HepG2 (cell line): Measurements from ENCODE around the gene MYORG. TPM values are rescaled to one million over a fixed set of nuclear protein-coding genes. Genes with fewer than 3 reads are reported as not detected.

Experiments used
- AKAP8 ChIP-seq: sonication (generic); formaldehyde crosslinking; IDR thresholded peaks from 2 replicates; pipeline ENCODE4 v1.5.1; 2020; ENCODE audit warnings: mild to moderate bottlenecking, missing genetic modification reagents
- CREB3 ChIP-seq: sonication (generic); formaldehyde crosslinking; IDR thresholded peaks from 2 replicates; pipeline ENCODE4 v1.5.0; 2020; ENCODE audit warnings: missing genetic modification reagents
- DNMT1 ChIP-seq: sonication (generic); formaldehyde crosslinking; IDR thresholded peaks from 2 replicates; pipeline ENCODE4 v1.5.1; 2020; ENCODE audit warnings: mild to moderate bottlenecking, missing genetic modification reagents
- ETV5 ChIP-seq: IDR thresholded peaks from 2 replicates; pipeline ENCODE4 v1.6.1; 2018; ENCODE audit warnings: missing biosample characterization, missing genetic modification reagents, inconsistent platforms, borderline replicate concordance
- FOXC1 ChIP-seq: sonication (generic); formaldehyde crosslinking; IDR thresholded peaks from 2 replicates; pipeline ENCODE4 v1.8.0; 2022; ENCODE audit warnings: mild to moderate bottlenecking, missing genetic modification reagents, borderline replicate concordance
- KLF12 ChIP-seq: sonication (generic); formaldehyde crosslinking; IDR thresholded peaks from 2 replicates; pipeline ENCODE4 v1.4.0; 2020; ENCODE audit warnings: missing genetic modification reagents, borderline replicate concordance
- MLLT10 ChIP-seq: sonication (generic); formaldehyde crosslinking; IDR thresholded peaks from 2 replicates; pipeline ENCODE4 v1.4.0; 2020; ENCODE audit warnings: missing genetic modification reagents
- TEAD3 ChIP-seq: optimal IDR thresholded peaks from 2 replicates; pipeline ENCODE3; 2016; ENCODE audit warnings: borderline replicate concordance
- YEATS2 ChIP-seq: sonication (generic); formaldehyde crosslinking; IDR thresholded peaks from 2 replicates; pipeline ENCODE4 v1.4.0; 2020; ENCODE audit warnings: missing genetic modification reagents, borderline replicate concordance
- ZBTB4 ChIP-seq: sonication (generic); formaldehyde crosslinking; IDR thresholded peaks from 2 replicates; pipeline ENCODE4 v1.4.0; 2020; ENCODE audit warnings: missing genetic modification reagents, mild to moderate bottlenecking, borderline replicate concordance
- ZFP36 ChIP-seq: fragments of 150-350 bp; IDR thresholded peaks from 2 replicates; pipeline ENCODE4 v1.6.1; 2018; ENCODE audit warnings: borderline replicate concordance, low read length, low read depth; ENCODE audit not compliant: partially characterized antibody
- ZFP90 ChIP-seq: sonication (generic); formaldehyde crosslinking; IDR thresholded peaks from 2 replicates; pipeline ENCODE4 v1.8.0; 2022; ENCODE audit warnings: missing genetic modification reagents, mild to moderate bottlenecking, inconsistent platforms, borderline replicate concordance
- ZFP91 ChIP-seq: sonication (generic); formaldehyde crosslinking; IDR thresholded peaks from 2 replicates; pipeline ENCODE4 v1.9.0; 2022; ENCODE audit warnings: missing genetic modification reagents, mild to moderate bottlenecking, borderline replicate concordance
- ZMYM2 ChIP-seq: sonication (generic); formaldehyde crosslinking; IDR thresholded peaks from 2 replicates; pipeline ENCODE4 v1.8.0; 2022; ENCODE audit warnings: mild to moderate bottlenecking, missing genetic modification reagents
- ZNF34 ChIP-seq: sonication (generic); formaldehyde crosslinking; IDR thresholded peaks from 2 replicates; pipeline ENCODE4 v1.4.0; 2020; ENCODE audit warnings: mild to moderate bottlenecking, missing genetic modification reagents, borderline replicate concordance
- ZUFSP ChIP-seq: sonication (generic); formaldehyde crosslinking; IDR thresholded peaks from 2 replicates; pipeline ENCODE4 v1.9.0; 2021; ENCODE audit warnings: missing genetic modification reagents, mild to moderate bottlenecking, borderline replicate concordance
- polyA plus RNA-seq, 8 experiments: library from polyadenylated mRNA; depleted of rRNA in 3 of 8; stranded (reverse) in 7 of 8; unstranded in 1 of 8; fragments of >200 nt; fragmentation: Illumina TruSeq in 4 of 8; extraction: Trizol in 4 of 8; gene quantifications; 2 replicates each; pipeline versions ENCODE4 v1.2.1 to v1.2.3, GENCODE V29; 2011 to 2016; ENCODE audit warnings: low read depth in 4 of 8, missing spikeins in 1 of 8, mixed read lengths in 1 of 8; ENCODE audit not compliant: insufficient read depth in 1 of 8
- total RNA-seq, 5 experiments: library from RNA; depleted of rRNA; stranded (reverse); fragments of >200 nt; fragmentation: Illumina TruSeq; extraction: Trizol; gene quantifications; 2 replicates each; pipeline ENCODE4 v1.2.3, GENCODE V29; 2016; ENCODE audit warnings: low read depth in 1 of 5
- TF ChIP-seq, protein P1 (sequence below): sonication (generic); formaldehyde crosslinking; IDR thresholded peaks from 2 replicates; pipeline ENCODE4 v1.8.1; 2023; ENCODE audit warnings: mild to moderate bottlenecking, moderate library complexity, missing genetic modification reagents
- TF ChIP-seq, protein P2 (sequence below): IDR thresholded peaks from 2 replicates; pipeline ENCODE4 v1.6.1; 2018; ENCODE audit warnings: missing genetic modification reagents

MYORG gene
- total and polyA plus RNA-seq, 2 of the 13 experiments (the other 11 are each of a cell fraction or from before 2014, with no cell fraction given): 11.1 to 22.4 TPM

GRCh38 chr9:34374905-34375552 is 1.7 kb downstream of the MYORG start (continued):
- TF ChIP-seq ETV5 (CRISPR knock-in tag): peak; percentile 44; the same call in 1 of the 2 replicates
- TF ChIP-seq ZBTB4 (CRISPR knock-in tag): no peak
- TF ChIP-seq ZFP90 (CRISPR knock-in tag): no peak
- no peak for TF ChIP-seq AKAP8 (CRISPR knock-in tag)
- no peak for TF ChIP-seq DNMT1
- 0 out of 2 replicates have a peak, but pooled peaks have one; percentile 23 for TF ChIP-seq ZMYM2 (CRISPR knock-in tag)
- no peak for TF ChIP-seq CREB3
- TF ChIP-seq YEATS2: peak; percentile 49; the same call in 1 of the 2 replicates
- TF ChIP-seq KLF12 (CRISPR knock-in tag): no peak
- TF ChIP-seq MLLT10 (CRISPR knock-in tag): no peak
- TF ChIP-seq ZUFSP: no peak
- 0 out of 2 replicates have a peak, but pooled peaks have one; percentile 59 for TF ChIP-seq FOXC1 (CRISPR knock-in tag)
- no peak for TF ChIP-seq ZFP36
- TF ChIP-seq ZFP91 (CRISPR knock-in tag): peak; percentile 31; the same call in 1 of the 2 replicates
- TF ChIP-seq, protein P1, sequence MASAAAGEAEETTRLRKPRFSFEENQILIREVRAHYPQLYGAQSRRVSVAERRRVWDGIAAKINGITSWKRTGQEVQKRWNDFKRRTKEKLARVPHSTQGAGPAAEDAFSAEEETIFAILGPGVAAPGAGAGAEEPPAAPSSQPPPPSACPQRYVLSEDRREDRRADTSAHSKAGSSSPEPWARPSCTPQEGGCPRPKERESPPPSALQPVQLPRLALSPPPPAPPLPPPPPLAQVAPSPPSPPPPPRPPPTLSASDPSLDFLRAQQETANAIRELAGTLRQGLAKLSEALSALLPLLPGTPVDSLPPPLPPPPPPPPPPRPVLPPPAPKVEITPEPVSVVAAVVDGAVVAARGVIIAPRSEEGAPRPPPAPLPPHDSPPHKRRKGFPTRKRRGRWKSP: no peak; the same call in 1 of the 2 replicates
- peak; percentile 64 for TF ChIP-seq TEAD3 (CRISPR knock-in tag)
- TF ChIP-seq, protein P2, sequence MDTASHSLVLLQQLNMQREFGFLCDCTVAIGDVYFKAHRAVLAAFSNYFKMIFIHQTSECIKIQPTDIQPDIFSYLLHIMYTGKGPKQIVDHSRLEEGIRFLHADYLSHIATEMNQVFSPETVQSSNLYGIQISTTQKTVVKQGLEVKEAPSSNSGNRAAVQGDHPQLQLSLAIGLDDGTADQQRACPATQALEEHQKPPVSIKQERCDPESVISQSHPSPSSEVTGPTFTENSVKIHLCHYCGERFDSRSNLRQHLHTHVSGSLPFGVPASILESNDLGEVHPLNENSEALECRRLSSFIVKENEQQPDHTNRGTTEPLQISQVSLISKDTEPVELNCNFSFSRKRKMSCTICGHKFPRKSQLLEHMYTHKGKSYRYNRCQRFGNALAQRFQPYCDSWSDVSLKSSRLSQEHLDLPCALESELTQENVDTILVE: 0 out of 2 replicates have a peak, but pooled peaks have one; percentile 46
- no peak for TF ChIP-seq ZNF34 (CRISPR knock-in tag)
